ENCODE measurements around the gene FILIP1L. TPM values are rescaled to one million over a fixed set of nuclear protein-coding genes. Genes with fewer than 3 reads are reported as not detected.

The FILIP1L gene
- total and polyA plus RNA-seq, 2 donors (not counting 1 experiment from before 2014, with no cell fraction given), result 0.32 to 0.48 TPM

DNA sequence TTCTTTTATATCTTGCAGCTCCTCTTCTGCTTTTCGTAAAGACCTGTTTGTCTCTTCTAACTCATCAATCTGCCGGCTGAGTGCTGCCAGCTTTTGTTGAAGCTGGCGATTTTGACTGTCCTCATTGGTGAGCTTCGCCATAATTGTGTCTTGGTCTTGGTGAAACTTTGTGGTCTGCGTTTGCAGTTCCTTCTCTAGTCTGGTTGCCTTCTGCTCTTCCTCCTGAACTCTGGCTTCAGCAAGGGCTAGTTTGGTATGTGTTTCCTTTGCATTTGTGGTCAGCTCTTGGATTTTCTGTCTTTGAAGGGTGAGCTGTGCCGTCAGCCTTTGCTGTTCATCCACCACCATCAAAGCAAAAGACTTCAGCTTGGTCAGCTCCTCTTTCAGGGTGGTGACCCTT is 263.7 kb downstream of the FILIP1L start:
- H3K27ac Mint-ChIP-seq, result no peak overlapping the region
- Histone ChIP-seq H3K36me3 (replicated peaks in 1 of 2; ENCODE audit: control extremely low read depth in 1 of 2, control insufficient read depth in 1 of 2, extremely low read depth in 1 of 2, insufficient read depth in 2 of 2, low read length in 1 of 2) (no peaks in the 10 kb centered on the region), H3K4me3 (ENCODE audit: control extremely low read depth in 1 of 5, extremely low read depth in 1 of 5, insufficient read depth in 1 of 5, low read depth in 2 of 5, low read length in 4 of 5) (no peak overlapping the region), H3K4me2 (replicated peaks; ENCODE audit: low read depth, low read length, poor library complexity, severe bottlenecking) (no peak overlapping the region), H2AFZ (ENCODE audit: insufficient read depth, low read depth, low read length, poor library complexity, severe bottlenecking) (no peak overlapping the region), H3K9me3 (ENCODE audit: control extremely low read depth in 1 of 3, control insufficient read depth in 2 of 3, insufficient read depth in 1 of 3, low read length in 2 of 3) (no peaks in the 10 kb centered on the region), H3K27me3 (replicated peaks in 1 of 4; ENCODE audit: control extremely low read depth in 1 of 4, control insufficient read depth in 3 of 4, insufficient read depth in 4 of 4, low read length in 3 of 4) (no peaks in the 10 kb centered on the region), H3K4me1 (ENCODE audit: control insufficient read depth in 2 of 2, insufficient read depth in 2 of 2, low read length in 2 of 2) (no peaks in the 10 kb centered on the region), H3K79me2 (ENCODE audit: control insufficient read depth, insufficient read depth, low read length) (peaks cover 9% of the 10 kb centered on the region), H3K9ac (ENCODE audit: low read length) (no peak overlapping the region), H3K27ac (ENCODE audit: low read length in 2 of 2) (no peak overlapping the region), H4K20me1 (ENCODE audit: control insufficient read depth, insufficient read depth, low read length, poor library complexity, severe bottlenecking) (no peaks in the 10 kb centered on the region)
- peaks cover 4% of the 10 kb centered on the region for H3K4me1 Mint-ChIP-seq
- ChIA-PET POLR2A (no interaction called here), CTCF (interaction anchor here (2.1 to 3.2 kb wide), 3 partner anchors 10 to 404 kb away, joined by 6 to 11 read pairs (median 10); no protein-coding TSS in a partner anchor)
- intact Hi-C loops (cut with micrococcal nuclease), result no loop called here
- no peak overlapping the region for H3K4me3 Mint-ChIP-seq
- no peaks in the 10 kb centered on the region for H3K27me3 Mint-ChIP-seq
- DNase-seq (no peak), ATAC-seq (ENCODE audit: low read depth) (no peak)
- no peak for TF ChIP-seq EZH2 (IDR thresholded peaks at IDR 0.05; ENCODE audit: borderline replicate concordance, insufficient read depth, low read depth, low read length, poor library complexity, severe bottlenecking)
- TF ChIP-seq, protein P1, sequence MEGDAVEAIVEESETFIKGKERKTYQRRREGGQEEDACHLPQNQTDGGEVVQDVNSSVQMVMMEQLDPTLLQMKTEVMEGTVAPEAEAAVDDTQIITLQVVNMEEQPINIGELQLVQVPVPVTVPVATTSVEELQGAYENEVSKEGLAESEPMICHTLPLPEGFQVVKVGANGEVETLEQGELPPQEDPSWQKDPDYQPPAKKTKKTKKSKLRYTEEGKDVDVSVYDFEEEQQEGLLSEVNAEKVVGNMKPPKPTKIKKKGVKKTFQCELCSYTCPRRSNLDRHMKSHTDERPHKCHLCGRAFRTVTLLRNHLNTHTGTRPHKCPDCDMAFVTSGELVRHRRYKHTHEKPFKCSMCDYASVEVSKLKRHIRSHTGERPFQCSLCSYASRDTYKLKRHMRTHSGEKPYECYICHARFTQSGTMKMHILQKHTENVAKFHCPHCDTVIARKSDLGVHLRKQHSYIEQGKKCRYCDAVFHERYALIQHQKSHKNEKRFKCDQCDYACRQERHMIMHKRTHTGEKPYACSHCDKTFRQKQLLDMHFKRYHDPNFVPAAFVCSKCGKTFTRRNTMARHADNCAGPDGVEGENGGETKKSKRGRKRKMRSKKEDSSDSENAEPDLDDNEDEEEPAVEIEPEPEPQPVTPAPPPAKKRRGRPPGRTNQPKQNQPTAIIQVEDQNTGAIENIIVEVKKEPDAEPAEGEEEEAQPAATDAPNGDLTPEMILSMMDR (IDR thresholded peaks at IDR 0.05), result no peak
- no peaks in the 10 kb centered on the region for H3K9me3 Mint-ChIP-seq (ENCODE audit: insufficient read depth)
- 82% methylated on average over 4 of the region's 6 CpGs for WGBS (ENCODE audit: insufficient coverage)

- CTCF ChIA-PET, result interaction anchor here (3.2 kb wide), 1 partner anchor 17 kb away, joined by 11 read pairs; no protein-coding TSS in a partner anchor
- H3K27ac ChIP-seq (ENCODE audit: low read length in 2 of 2), result no peak overlapping the region
- no peaks in the 10 kb centered on the region for H3K9me3 ChIP-seq (ENCODE audit: control extremely low read depth in 1 of 3, control insufficient read depth in 2 of 3, insufficient read depth in 1 of 3, low read length in 2 of 3)
- H3K4me1 ChIP-seq (ENCODE audit: control insufficient read depth in 2 of 2, insufficient read depth in 2 of 2, low read length in 2 of 2), result peaks cover 8 to 10% of the 10 kb centered on the region in 2 donors
- Mint-ChIP-seq H3K27me3 (no peaks in the 10 kb centered on the region), H3K9me3 (ENCODE audit: insufficient read depth) (no peaks in the 10 kb centered on the region), H3K4me3 (no peak overlapping the region), H3K4me1 (peaks cover 14% of the 10 kb centered on the region), H3K27ac (no peak overlapping the region)
- peaks cover 11% of the 10 kb centered on the region for H3K79me2 ChIP-seq (ENCODE audit: control insufficient read depth, insufficient read depth, low read length)
- POLR2A ChIA-PET, result no interaction called here
- intact Hi-C loops (cut with micrococcal nuclease), result no loop called here
- no peak for ATAC-seq (ENCODE audit: low read depth)
- 100% methylated on average over 6 of the region's 6 CpGs for WGBS (ENCODE audit: insufficient coverage)
- no peak overlapping the region for H3K9ac ChIP-seq (ENCODE audit: low read length)
- no peak overlapping the region for H2AFZ ChIP-seq (ENCODE audit: insufficient read depth, low read depth, low read length, poor library complexity, severe bottlenecking)
- no peak for TF ChIP-seq EZH2 (IDR thresholded peaks at IDR 0.05; ENCODE audit: borderline replicate concordance, insufficient read depth, low read depth, low read length, poor library complexity, severe bottlenecking)
- TF ChIP-seq, protein P1 (IDR thresholded peaks at IDR 0.05), result no peak
- no peaks in the 10 kb centered on the region for H3K27me3 ChIP-seq (replicated peaks in 1 of 4; ENCODE audit: control extremely low read depth in 1 of 4, control insufficient read depth in 3 of 4, insufficient read depth in 4 of 4, low read length in 3 of 4)
- no peaks in the 10 kb centered on the region for H3K36me3 ChIP-seq (replicated peaks in 1 of 2; ENCODE audit: control extremely low read depth in 1 of 2, control insufficient read depth in 1 of 2, extremely low read depth in 1 of 2, insufficient read depth in 2 of 2, low read length in 1 of 2)
- no peak for DNase-seq
- H4K20me1 ChIP-seq (ENCODE audit: control insufficient read depth, insufficient read depth, low read length, poor library complexity, severe bottlenecking), result no peaks in the 10 kb centered on the region
- no peak overlapping the region for H3K4me2 ChIP-seq (replicated peaks; ENCODE audit: low read depth, low read length, poor library complexity, severe bottlenecking)
- H3K4me3 ChIP-seq (ENCODE audit: control extremely low read depth in 1 of 5, extremely low read depth in 1 of 5, insufficient read depth in 1 of 5, low read depth in 2 of 5, low read length in 4 of 5), result no peak overlapping the region
Measured at GRCh38 chr3:99848433-99848832, 265.9 kb downstream of the FILIP1L start.

Measured in B cell (primary cell).